NT2/D1 (cell line): ENCODE measurements around the gene GRK5.

ENCODE experiments used
- DNase-seq: peaks from one replicate; pipeline ENCODE4 v3.0.0-alpha.2; 2011; ENCODE audit warnings: low read depth, low spot score
- H3K27me3 ChIP-seq: 2 replicates; pipeline ENCODE4 v1.6.0; 2011; ENCODE audit warnings: mild to moderate bottlenecking; ENCODE audit not compliant: insufficient read length, insufficient read depth
- H3K36me3 ChIP-seq: 2 replicates; pipeline ENCODE4 v1.6.1; 2011; ENCODE audit warnings: mild to moderate bottlenecking, low read length, mixed read lengths; ENCODE audit not compliant: insufficient read depth, insufficient read length
- H3K4me1 ChIP-seq: 2 replicates; pipeline ENCODE4 v1.5.1; 2011; ENCODE audit not compliant: insufficient read depth, insufficient read length
- H3K4me3 ChIP-seq: 2 replicates; pipeline ENCODE4 v1.5.1; 2011; ENCODE audit warnings: low read depth; ENCODE audit not compliant: insufficient read length
- H3K9ac ChIP-seq: 2 replicates; pipeline ENCODE4 v1.6.0; 2011; ENCODE audit warnings: low read depth; ENCODE audit not compliant: insufficient read length
- H3K9me3 ChIP-seq: 2 replicates; pipeline ENCODE4 v1.5.1; 2011; ENCODE audit warnings: mild to moderate bottlenecking, low read length; ENCODE audit not compliant: insufficient read depth
- SUZ12 ChIP-seq: IDR thresholded peaks from 2 replicates; pipeline ENCODE4 v1.6.1; 2011; ENCODE audit not compliant: insufficient read length, insufficient read depth; ENCODE audit errors: extremely low read depth
- YY1 ChIP-seq: IDR thresholded peaks from 2 replicates; pipeline ENCODE4 v1.6.1; 2011; ENCODE audit not compliant: insufficient read length, insufficient read depth
- ZNF274 ChIP-seq: IDR thresholded peaks from 2 replicates; pipeline ENCODE4 v1.6.1; 2011; ENCODE audit warnings: mild to moderate bottlenecking, low read depth, low read length

The GRK5 gene

DNA sequence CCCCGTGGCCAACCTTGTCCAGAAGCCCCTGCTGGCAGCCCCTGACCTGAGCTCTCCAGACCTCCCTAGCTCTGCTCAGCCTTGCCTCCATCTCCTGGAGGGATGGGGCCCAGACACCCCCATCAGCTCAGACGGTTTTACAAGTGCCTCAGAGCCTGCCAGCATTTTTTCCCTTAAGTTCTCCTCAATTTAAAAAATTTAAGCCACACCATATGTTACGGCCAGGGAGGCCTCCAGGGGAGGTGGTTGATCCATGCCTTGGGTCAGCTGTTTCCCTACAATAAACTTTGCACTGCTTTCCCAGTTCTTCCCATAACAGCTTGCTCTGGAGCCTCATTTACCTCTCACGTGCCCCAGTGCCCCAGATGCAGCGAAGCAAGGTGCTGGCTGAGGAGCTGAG lies 191.6 kb downstream of the GRK5 start:
- TF ChIP-seq ZNF274, result no peak
- no peak for TF ChIP-seq SUZ12
- no peak for TF ChIP-seq YY1
- Histone ChIP-seq H3K27me3 (no peaks in the 10 kb centered on the region), H3K36me3 (no peaks in the 10 kb centered on the region), H3K4me1 (no peaks in the 10 kb centered on the region), H3K4me3 (no peak overlapping the region), H3K9ac (no peak overlapping the region), H3K9me3 (no peaks in the 10 kb centered on the region)
- DNase-seq, result no peak

DNA sequence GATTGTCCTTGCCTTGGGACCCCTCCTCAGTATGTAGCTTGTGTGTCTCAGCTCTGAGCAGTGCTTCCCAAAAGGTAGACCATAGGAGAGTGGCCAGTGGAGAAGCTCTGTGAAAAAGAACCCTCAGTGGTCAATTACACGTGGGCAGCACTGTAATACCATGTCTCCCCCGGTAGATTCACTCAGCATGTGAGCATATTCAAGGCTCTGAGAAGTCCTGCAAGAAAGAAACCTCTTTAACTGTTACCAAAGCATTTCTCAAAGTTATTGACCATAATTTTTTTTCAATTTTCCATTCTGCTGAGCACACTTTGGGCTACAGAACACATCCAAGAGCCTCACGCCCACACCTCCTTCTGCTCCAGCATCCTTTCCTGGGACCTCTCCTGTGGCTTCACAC lies 192.1 kb downstream of the GRK5 start:
- DNase-seq, result no peak
- H3K9ac ChIP-seq, result no peak overlapping the region
- no peak for TF ChIP-seq SUZ12
- TF ChIP-seq ZNF274, result no peak
- no peak for TF ChIP-seq YY1
- H3K4me3 ChIP-seq, result no peak overlapping the region
- no peaks in the 10 kb centered on the region for H3K9me3 ChIP-seq
- H3K36me3 ChIP-seq, result no peaks in the 10 kb centered on the region
- no peaks in the 10 kb centered on the region for H3K27me3 ChIP-seq
- H3K4me1 ChIP-seq, result no peaks in the 10 kb centered on the region

DNA sequence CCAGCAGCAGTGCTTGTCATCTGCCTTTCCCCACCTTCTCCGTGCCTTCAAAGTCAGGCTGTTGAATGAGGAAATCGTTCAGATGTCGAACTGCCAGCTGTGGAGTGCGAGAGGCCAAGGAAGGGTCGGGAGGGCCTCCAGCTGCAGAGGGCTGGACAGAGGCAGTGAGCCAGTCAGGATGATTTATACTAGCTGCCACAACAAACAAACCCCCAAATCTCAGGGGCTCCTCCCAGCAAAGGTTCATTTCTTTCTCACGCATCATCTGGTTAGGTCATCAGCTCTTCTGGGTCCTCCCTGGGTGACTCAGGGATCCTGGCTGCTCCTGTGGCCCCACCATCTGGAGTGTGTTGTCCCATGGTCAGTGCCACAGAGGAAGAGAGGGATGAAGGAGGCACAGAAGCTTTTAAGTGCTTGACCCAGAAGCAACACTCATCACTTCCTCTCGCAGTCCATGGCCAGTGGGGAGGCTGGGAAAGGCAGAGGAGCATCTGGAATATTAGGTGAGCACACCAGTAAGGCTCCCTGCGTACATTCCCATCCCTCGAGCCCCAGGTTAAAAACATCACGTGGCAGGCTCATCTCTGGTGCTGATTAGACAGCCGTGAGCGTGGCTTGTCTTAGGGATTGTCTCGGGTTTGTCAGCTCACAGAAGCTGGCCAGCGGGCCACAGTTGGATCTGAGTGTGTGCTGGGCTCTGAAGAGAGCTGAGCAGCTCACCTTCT lies 194.5 kb downstream of the GRK5 start:
- no peak for DNase-seq
- Histone ChIP-seq H3K36me3 (no peaks in the 10 kb centered on the region), H3K4me1 (peaks cover 4% of the 10 kb centered on the region), H3K9ac (no peak overlapping the region), H3K9me3 (no peaks in the 10 kb centered on the region), H3K27me3 (no peaks in the 10 kb centered on the region), H3K4me3 (no peak overlapping the region)
- no peak for TF ChIP-seq ZNF274
- TF ChIP-seq SUZ12, result no peak
- no peak for TF ChIP-seq YY1

DNA sequence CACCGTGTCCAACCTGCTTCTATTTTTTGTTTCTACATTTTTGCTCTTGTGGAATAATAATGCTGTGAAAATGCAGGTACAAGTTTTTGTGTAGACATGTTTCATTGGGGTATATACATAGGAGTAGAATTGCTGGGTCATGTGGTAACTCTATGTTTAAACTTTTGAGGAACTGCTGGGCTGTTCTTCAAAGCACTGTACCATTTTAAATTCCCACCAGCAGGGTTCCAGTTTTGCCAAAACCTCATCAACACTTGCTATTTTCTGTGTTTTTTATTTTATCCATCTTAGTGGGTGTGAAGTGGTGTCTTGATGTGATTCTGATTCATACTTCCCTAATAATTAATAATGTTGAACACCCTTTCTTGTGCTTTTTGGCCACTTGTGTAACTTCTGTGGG lies 196.6 kb downstream of the GRK5 start:
- no peaks in the 10 kb centered on the region for H3K27me3 ChIP-seq
- H3K9ac ChIP-seq, result no peak overlapping the region
- no peak for DNase-seq
- no peaks in the 10 kb centered on the region for H3K36me3 ChIP-seq
- H3K4me1 ChIP-seq, result peaks cover 4% of the 10 kb centered on the region
- H3K9me3 ChIP-seq, result no peaks in the 10 kb centered on the region
- H3K4me3 ChIP-seq, result no peak overlapping the region
- TF ChIP-seq SUZ12 (no peak), ZNF274 (no peak), YY1 (no peak)

DNA sequence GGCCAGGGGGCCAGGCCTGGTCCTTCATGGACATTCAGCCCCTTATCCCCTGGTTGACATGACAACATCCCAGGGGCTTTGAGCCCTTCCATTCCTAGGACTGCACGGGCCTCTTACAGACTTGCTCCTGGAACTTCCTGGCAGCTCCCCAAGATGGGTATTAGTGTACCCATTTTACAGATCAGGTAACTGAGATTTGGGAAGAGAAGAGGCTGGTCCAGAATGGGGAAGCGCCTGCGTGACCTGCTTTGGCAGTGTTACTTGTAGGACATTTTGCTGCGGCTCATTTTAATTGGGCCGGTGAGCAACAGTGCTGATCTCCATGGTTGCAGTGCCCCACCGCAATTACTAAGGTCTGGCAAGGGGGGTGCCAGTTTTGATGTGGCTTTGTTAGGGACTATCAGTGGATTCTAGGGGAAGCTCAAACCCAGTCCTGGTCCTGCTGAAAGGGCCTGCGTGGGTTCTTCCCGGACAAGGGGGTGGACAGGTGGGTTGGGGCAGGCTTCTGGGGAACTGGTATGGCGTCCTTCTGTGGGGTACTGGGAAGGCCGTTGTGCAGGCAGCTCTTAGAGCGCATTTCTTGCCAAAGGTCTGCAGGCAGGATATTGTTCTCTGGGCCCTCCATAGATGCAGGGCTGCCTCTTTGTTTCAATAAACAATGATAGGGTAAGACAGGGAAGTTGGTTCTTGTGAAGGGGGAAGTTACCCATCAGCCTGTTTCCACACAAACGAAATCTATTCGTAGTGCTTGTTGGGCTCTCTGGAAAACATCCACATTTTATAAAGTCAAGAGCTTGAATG lies 197.5 kb downstream of the GRK5 start:
- TF ChIP-seq YY1 (no peak), ZNF274 (no peak), SUZ12 (no peak)
- H3K36me3 ChIP-seq, result no peaks in the 10 kb centered on the region
- H3K9ac ChIP-seq, result no peak overlapping the region
- no peak for DNase-seq
- H3K9me3 ChIP-seq, result no peaks in the 10 kb centered on the region
- H3K4me3 ChIP-seq, result no peak overlapping the region
- H3K27me3 ChIP-seq, result no peaks in the 10 kb centered on the region
- H3K4me1 ChIP-seq, result peaks cover 4% of the 10 kb centered on the region

DNA sequence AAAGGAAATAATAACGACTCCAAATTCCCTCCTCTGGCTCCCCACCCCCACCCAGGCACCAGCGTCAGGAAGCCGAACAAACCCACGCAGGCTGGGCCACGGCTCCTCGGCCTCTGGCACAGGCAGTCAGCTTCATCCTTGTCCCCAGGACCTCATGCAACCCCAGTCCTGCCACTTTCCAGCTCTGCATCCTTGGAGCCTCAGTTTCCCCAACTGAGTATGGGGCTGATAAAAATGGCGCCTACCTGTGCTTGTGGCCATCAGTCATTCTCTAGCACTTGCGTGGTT lies 198.1 kb downstream of the GRK5 start:
- Histone ChIP-seq H3K9ac (no peak overlapping the region), H3K4me3 (no peak overlapping the region)

DNA sequence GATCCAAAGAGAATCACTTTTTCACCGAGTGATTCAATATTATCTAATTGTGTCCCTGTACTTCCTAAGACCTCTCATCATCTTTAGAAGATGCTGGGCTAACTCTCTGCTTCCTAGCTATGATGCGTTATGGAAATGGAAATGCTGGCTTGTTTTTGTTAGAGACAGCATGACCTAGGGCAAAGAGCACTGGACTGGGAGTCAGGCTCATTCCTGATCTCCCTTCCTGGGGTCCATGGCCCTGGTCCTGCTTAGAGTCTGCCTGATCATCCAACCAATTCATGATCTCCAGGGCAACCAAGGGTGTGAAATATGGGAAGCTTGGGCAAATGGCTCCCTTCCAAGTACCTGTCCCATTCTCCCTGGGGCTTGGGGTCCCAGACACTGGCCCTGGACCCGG lies 198.8 kb downstream of the GRK5 start:
- H3K9ac ChIP-seq, result no peak overlapping the region
- no peak overlapping the region for H3K4me3 ChIP-seq
- H3K36me3 ChIP-seq, result no peaks in the 10 kb centered on the region
- H3K27me3 ChIP-seq, result no peaks in the 10 kb centered on the region
- H3K4me1 ChIP-seq, result peaks cover 4% of the 10 kb centered on the region
- no peak for TF ChIP-seq ZNF274
- no peak for TF ChIP-seq SUZ12
- no peak for TF ChIP-seq YY1
- DNase-seq, result no peak
- H3K9me3 ChIP-seq, result no peaks in the 10 kb centered on the region

More for the DNA sequence above, 198.1 kb downstream of the GRK5 start:
- DNase-seq, result no peak
- H3K9me3 ChIP-seq, result no peaks in the 10 kb centered on the region
- peaks cover 4% of the 10 kb centered on the region for H3K4me1 ChIP-seq
- no peaks in the 10 kb centered on the region for H3K27me3 ChIP-seq
- TF ChIP-seq SUZ12 (no peak), YY1 (no peak), ZNF274 (no peak)
- no peaks in the 10 kb centered on the region for H3K36me3 ChIP-seq
